Cardiac muscle cell (in vitro differentiated cells and primary cell): ENCODE measurements around the gene ZC3H7B. TPM values are rescaled to one million over a fixed set of nuclear protein-coding genes. Genes with fewer than 3 reads are reported as not detected.

Experiments used
- DNase-seq, 2 donors: peaks; one replicate each; pipeline versions ENCODE4 v3.0.0 to v3.0.0-alpha.2; 2010 to 2017; ENCODE audit warnings: low read depth in 1 of 2, low spot score in 1 of 2
- H3K27ac ChIP-seq: fragments of 200-600 bp; sonication (generic); 2 replicates; pipeline ENCODE4 v1.5.1; 2016
- H3K27me3 ChIP-seq: fragments of 200-600 bp; sonication (generic); 2 replicates; pipeline ENCODE4 v1.6.0; 2016; ENCODE audit warnings: control low read depth
- H3K36me3 ChIP-seq: fragments of 200-600 bp; sonication (generic); 2 replicates; pipeline ENCODE4 v1.5.1; 2016; ENCODE audit warnings: control low read depth
- H3K4me1 ChIP-seq: fragments of 200-600 bp; sonication (generic); 2 replicates; pipeline ENCODE4 v1.8.1; 2017; ENCODE audit warnings: low read depth, mild to moderate bottlenecking, mixed run types
- H3K4me3 ChIP-seq: fragments of 200-600 bp; sonication (generic); 2 replicates; pipeline ENCODE4 v1.5.1; 2016; ENCODE audit warnings: mild to moderate bottlenecking
- H3K9me3 ChIP-seq: fragments of 200-600 bp; sonication (generic); 2 replicates; pipeline ENCODE4 v1.5.1; 2017; ENCODE audit warnings: low read depth, mild to moderate bottlenecking, control low read depth
- CTCF ChIP-seq: IDR thresholded peaks from 2 replicates; pipeline ENCODE4 v1.5.1; 2012; ENCODE audit warnings: low read depth, mild to moderate bottlenecking, low read length
- polyA plus RNA-seq: library from polyadenylated mRNA; unstranded; fragments of >200 nt; fragmentation: Nextera tagmentation; extraction: Ambion mirVana; gene quantifications from 2 replicates; pipeline ENCODE4 v1.2.1, GENCODE V29; 2016
- total RNA-seq: library from RNA; depleted of rRNA; stranded (reverse); fragments of >200 nt; gene quantifications from 2 replicates; pipeline ENCODE4 v1.2.3, GENCODE V29; 2016

ZC3H7B gene
- total and polyA plus RNA-seq, 2 experiments from 2014 or later, result 7.2 to 65.9 TPM

GRCh38 chr22:41341012-41341411 lies 39.7 kb downstream of the ZC3H7B start:
- no peak overlapping the region for H3K4me3 ChIP-seq
- no peak overlapping the region for H3K27ac ChIP-seq
- TF ChIP-seq CTCF, result no peak
- H3K36me3 ChIP-seq, result peaks cover 26% of the 10 kb centered on the region
- H3K9me3 ChIP-seq, result no peaks in the 10 kb centered on the region
- no peaks in the 10 kb centered on the region for H3K27me3 ChIP-seq
- no peaks in the 10 kb centered on the region for H3K4me1 ChIP-seq
- no peak for DNase-seq

- DNase-seq, result no peak
- Histone ChIP-seq H3K36me3 (peaks cover 33% of the 10 kb centered on the region), H3K4me1 (no peaks in the 10 kb centered on the region), H3K27ac (no peak overlapping the region), H3K4me3 (no peak overlapping the region), H3K27me3 (no peaks in the 10 kb centered on the region), H3K9me3 (no peaks in the 10 kb centered on the region)
- TF ChIP-seq CTCF, result no peak
These were observed 40.7 kb downstream of the ZC3H7B start for GRCh38 chr22:41341990-41342389.

GRCh38 chr22:41343300-41343699 lies 42.0 kb downstream of the ZC3H7B start:
- no peak for TF ChIP-seq CTCF
- Histone ChIP-seq H3K36me3 (peaks cover 37% of the 10 kb centered on the region), H3K27me3 (no peaks in the 10 kb centered on the region), H3K4me3 (no peak overlapping the region), H3K4me1 (no peaks in the 10 kb centered on the region), H3K27ac (no peak overlapping the region), H3K9me3 (no peaks in the 10 kb centered on the region)
- DNase-seq, result no peak

- Histone ChIP-seq H3K4me3 (no peak overlapping the region), H3K27me3 (no peaks in the 10 kb centered on the region), H3K4me1 (no peaks in the 10 kb centered on the region), H3K9me3 (no peaks in the 10 kb centered on the region), H3K27ac (no peak overlapping the region), H3K36me3 (peaks cover 37% of the 10 kb centered on the region)
- no peak for DNase-seq
- no peak for TF ChIP-seq CTCF
These were observed 42.4 kb downstream of the ZC3H7B start for GRCh38 chr22:41343717-41344116.

GRCh38 chr22:41344189-41344788 lies 43.0 kb downstream of the ZC3H7B start:
- Histone ChIP-seq H3K27ac (no peak overlapping the region), H3K36me3 (peaks cover 40% of the 10 kb centered on the region), H3K4me3 (no peak overlapping the region), H3K27me3 (no peaks in the 10 kb centered on the region), H3K9me3 (no peaks in the 10 kb centered on the region), H3K4me1 (no peaks in the 10 kb centered on the region)
- DNase-seq, result no peak
- no peak for TF ChIP-seq CTCF

GRCh38 chr22:41345807-41346335 lies 44.5 kb downstream of the ZC3H7B start:
- Histone ChIP-seq H3K27me3 (no peaks in the 10 kb centered on the region), H3K9me3 (no peaks in the 10 kb centered on the region), H3K4me1 (no peaks in the 10 kb centered on the region), H3K27ac (no peak overlapping the region), H3K36me3 (peaks cover 36% of the 10 kb centered on the region), H3K4me3 (no peak overlapping the region)
- DNase-seq, result no peak
- TF ChIP-seq CTCF, result no peak
